ENCODE results near the gene CPA5. TPM values are rescaled to one million over a fixed set of nuclear protein-coding genes. Genes with fewer than 3 reads are reported as not detected.

Gene CPA5
- total and polyA plus RNA-seq, 2 experiments from 2014 or later, result not detected

DNA sequence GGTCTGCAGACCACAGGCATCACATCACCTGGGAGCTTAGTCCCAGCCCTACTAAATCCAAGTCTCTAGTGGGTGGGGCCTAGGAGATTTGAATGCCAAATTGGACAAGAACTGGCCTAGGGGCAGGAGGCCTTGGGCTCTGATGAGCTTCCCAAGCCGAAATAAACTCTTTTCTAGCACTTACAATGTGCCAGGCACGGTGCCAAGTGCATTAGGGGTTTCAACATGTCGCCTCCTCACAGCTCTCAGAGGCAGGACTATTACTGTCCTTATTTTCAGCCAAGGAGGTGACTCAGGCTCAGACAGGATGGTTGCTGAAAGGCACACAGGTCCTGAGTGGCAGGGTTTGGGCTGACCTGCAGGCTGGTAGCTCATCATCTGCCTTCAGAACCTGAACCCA is 26.4 kb downstream of the CPA5 start (continued):
- TF ChIP-seq EZH2 (IDR thresholded peaks at IDR 0.05; ENCODE audit: low read depth, unreplicated experiment), result no peak
- no peak for TF ChIP-seq ZNF331 (CRISPR knock-in tag; IDR thresholded peaks at IDR 0.05; ENCODE audit: low read depth)
- no peak for TF ChIP-seq NANOG (IDR thresholded peaks at IDR 0.05; ENCODE audit: borderline replicate concordance)
- TF ChIP-seq, protein P1, sequence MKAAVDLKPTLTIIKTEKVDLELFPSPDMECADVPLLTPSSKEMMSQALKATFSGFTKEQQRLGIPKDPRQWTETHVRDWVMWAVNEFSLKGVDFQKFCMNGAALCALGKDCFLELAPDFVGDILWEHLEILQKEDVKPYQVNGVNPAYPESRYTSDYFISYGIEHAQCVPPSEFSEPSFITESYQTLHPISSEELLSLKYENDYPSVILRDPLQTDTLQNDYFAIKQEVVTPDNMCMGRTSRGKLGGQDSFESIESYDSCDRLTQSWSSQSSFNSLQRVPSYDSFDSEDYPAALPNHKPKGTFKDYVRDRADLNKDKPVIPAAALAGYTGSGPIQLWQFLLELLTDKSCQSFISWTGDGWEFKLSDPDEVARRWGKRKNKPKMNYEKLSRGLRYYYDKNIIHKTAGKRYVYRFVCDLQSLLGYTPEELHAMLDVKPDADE (IDR thresholded peaks at IDR 0.05), result no peak
- no peak for TF ChIP-seq STAT1 (IDR thresholded peaks at IDR 0.05; ENCODE audit: unreplicated experiment)
- no peak for TF ChIP-seq CTCF (conservative IDR thresholded peaks at IDR 0.05; ENCODE audit: low read depth in 2 of 2)

GRCh38 chr7:130372402-130373165 is 28.0 kb downstream of the CPA5 start:
- Histone ChIP-seq H3K27me3 (ENCODE audit: insufficient read depth) (no peaks in the 10 kb centered on the region), H3K79me2 (replicated peaks; ENCODE audit: insufficient read depth) (no peaks in the 10 kb centered on the region), H3K9me2 (ENCODE audit: insufficient read depth) (peaks cover 12% of the 10 kb centered on the region; the same call in 1 of the 2 replicates), H3K36me3 (ENCODE audit: insufficient read depth) (no peaks in the 10 kb centered on the region), H4K20me1 (replicated peaks; ENCODE audit: insufficient read depth) (no peaks in the 10 kb centered on the region), H3F3A (replicated peaks; ENCODE audit: low read depth) (no peaks in the 10 kb centered on the region), H3K4me2 (0 out of 2 replicates have a peak overlapping the region, but pooled peaks have one; percentile 15), H3K27ac (ENCODE audit: low read depth) (no peak overlapping the region), H2AFZ (peak overlapping the region; percentile 99), H3K4me3 (no peak overlapping the region), H3K4me1 (ENCODE audit: insufficient read depth) (peaks cover 13% of the 10 kb centered on the region; the same call in 1 of the 2 replicates)
- peaks cover 19% of the 10 kb centered on the region for H3K4me1 Mint-ChIP-seq
- no peak for DNase-seq (ENCODE audit: low spot score)
- no peak overlapping the region for H3K4me3 Mint-ChIP-seq
- peaks cover 15% of the 10 kb centered on the region for H3K27me3 Mint-ChIP-seq (ENCODE audit: insufficient read depth, low read depth, poor library complexity)
- peaks cover 21% of the 10 kb centered on the region for H3K36me3 Mint-ChIP-seq (ENCODE audit: low read depth)
- peaks cover 24% of the 10 kb centered on the region for H3K9me3 Mint-ChIP-seq
- H3K27ac Mint-ChIP-seq, result no peak overlapping the region; the same call in 1 of the 2 replicates
- no peak for ATAC-seq
- TF ChIP-seq STAT1 (IDR thresholded peaks at IDR 0.05; ENCODE audit: unreplicated experiment), result no peak
- no peak for TF ChIP-seq CREB1 (CRISPR knock-in tag; IDR thresholded peaks at IDR 0.05; ENCODE audit: low read depth)
- no peak for TF ChIP-seq NANOG (IDR thresholded peaks at IDR 0.05; ENCODE audit: borderline replicate concordance)
- no peak for TF ChIP-seq POLR2AphosphoS5 (IDR thresholded peaks at IDR 0.05; ENCODE audit: low read depth)
- no peak for TF ChIP-seq EZH2phosphoT487 (IDR thresholded peaks at IDR 0.05; ENCODE audit: unreplicated experiment)
- TF ChIP-seq JUNB (IDR thresholded peaks at IDR 0.05; ENCODE audit: unreplicated experiment), result no peak
- TF ChIP-seq ZNF114 (CRISPR knock-in tag; IDR thresholded peaks at IDR 0.05), result no peak
- TF ChIP-seq, protein P2, sequence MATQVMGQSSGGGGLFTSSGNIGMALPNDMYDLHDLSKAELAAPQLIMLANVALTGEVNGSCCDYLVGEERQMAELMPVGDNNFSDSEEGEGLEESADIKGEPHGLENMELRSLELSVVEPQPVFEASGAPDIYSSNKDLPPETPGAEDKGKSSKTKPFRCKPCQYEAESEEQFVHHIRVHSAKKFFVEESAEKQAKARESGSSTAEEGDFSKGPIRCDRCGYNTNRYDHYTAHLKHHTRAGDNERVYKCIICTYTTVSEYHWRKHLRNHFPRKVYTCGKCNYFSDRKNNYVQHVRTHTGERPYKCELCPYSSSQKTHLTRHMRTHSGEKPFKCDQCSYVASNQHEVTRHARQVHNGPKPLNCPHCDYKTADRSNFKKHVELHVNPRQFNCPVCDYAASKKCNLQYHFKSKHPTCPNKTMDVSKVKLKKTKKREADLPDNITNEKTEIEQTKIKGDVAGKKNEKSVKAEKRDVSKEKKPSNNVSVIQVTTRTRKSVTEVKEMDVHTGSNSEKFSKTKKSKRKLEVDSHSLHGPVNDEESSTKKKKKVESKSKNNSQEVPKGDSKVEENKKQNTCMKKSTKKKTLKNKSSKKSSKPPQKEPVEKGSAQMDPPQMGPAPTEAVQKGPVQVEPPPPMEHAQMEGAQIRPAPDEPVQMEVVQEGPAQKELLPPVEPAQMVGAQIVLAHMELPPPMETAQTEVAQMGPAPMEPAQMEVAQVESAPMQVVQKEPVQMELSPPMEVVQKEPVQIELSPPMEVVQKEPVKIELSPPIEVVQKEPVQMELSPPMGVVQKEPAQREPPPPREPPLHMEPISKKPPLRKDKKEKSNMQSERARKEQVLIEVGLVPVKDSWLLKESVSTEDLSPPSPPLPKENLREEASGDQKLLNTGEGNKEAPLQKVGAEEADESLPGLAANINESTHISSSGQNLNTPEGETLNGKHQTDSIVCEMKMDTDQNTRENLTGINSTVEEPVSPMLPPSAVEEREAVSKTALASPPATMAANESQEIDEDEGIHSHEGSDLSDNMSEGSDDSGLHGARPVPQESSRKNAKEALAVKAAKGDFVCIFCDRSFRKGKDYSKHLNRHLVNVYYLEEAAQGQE (IDR thresholded peaks at IDR 0.05; ENCODE audit: unreplicated experiment), result no peak
- TF ChIP-seq CTCF (conservative IDR thresholded peaks at IDR 0.05; ENCODE audit: low read depth in 2 of 2), result no peak
- TF ChIP-seq, protein P1 (IDR thresholded peaks at IDR 0.05), result no peak
- no peak for TF ChIP-seq ZNF331 (CRISPR knock-in tag; IDR thresholded peaks at IDR 0.05; ENCODE audit: low read depth)

Data from GM23338 (cell line).